HG03469 (cell line): Measurements from ENCODE around the gene PJA2.
"Not testable (repeated sequence)": the region's sequence is repeated elsewhere in the genome, so short reads cannot be mapped to it uniquely, and the experiment has no call there.

Source experiments
- ATAC-seq: cut with Tn5 transposase; IDR thresholded peaks from one replicate; pipeline ENCODE4 v1.9.1; 2021; ENCODE audit warnings: mild to moderate bottlenecking, moderate library complexity, moderate number of reproducible peaks; ENCODE audit not compliant: unreplicated experiment

Gene PJA2, protein sequence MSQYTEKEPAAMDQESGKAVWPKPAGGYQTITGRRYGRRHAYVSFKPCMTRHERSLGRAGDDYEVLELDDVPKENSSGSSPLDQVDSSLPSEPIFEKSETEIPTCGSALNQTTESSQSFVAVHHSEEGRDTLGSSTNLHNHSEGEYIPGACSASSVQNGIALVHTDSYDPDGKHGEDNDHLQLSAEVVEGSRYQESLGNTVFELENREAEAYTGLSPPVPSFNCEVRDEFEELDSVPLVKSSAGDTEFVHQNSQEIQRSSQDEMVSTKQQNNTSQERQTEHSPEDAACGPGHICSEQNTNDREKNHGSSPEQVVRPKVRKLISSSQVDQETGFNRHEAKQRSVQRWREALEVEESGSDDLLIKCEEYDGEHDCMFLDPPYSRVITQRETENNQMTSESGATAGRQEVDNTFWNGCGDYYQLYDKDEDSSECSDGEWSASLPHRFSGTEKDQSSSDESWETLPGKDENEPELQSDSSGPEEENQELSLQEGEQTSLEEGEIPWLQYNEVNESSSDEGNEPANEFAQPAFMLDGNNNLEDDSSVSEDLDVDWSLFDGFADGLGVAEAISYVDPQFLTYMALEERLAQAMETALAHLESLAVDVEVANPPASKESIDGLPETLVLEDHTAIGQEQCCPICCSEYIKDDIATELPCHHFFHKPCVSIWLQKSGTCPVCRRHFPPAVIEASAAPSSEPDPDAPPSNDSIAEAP

DNA sequence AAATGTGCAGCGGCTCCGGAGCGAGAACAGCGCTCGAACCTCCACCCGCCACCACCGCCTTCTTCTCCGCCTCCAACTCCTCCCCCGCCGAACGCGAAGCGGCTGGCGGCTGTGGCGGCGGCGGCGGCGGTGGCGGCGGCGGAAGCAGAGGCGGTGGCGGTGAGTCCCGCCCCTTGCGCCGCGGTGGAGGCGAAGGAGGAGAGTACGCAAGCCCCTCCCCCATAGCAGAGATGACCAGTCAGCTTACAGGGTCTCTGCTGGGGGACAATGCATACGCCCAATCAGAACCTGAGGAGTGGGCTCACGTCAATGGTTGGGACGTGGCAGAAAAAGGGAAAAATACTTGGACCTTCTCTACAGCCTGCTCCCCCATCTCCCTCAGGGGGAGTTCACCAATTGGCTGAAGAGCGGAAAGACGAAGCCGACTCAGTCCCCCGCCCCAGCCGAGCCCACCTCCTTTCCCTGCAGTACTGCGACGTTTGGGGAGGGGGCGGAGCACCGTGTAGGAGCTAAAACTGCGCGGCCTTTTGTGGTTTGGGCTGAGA, at the start of gene PJA2:
TSS of gene PJA2 (minus strand) at position 131 of the 545 bp plus-strand sequence. CDS start 26,541 bp downstream, outside the sequence.
- peak; percentile 82 for ATAC-seq

DNA sequence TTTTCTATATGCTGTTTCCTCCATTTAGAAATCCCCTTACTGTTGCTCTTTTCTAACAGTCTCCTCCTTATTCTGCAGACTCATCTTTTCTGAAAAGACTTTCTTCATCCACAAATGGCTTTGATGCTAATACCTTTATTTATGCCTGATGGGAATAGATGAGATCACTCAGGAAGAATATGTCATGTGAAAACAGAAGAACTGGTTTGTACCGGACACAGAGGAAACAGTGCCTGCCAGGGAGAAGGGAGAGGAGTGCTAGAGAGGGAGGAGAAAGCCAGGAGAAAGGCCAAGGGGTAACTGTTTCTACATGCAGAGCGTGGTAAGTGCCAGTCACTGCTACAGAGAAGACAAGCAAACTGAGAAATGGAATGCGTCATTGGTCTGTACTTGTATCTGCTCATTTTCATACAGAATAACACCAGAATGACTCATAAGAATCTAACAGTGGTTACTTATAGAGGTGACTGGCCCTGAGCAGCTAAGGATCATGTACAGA, 45.9 kb upstream of the PJA2 start:
- ATAC-seq, result peak; percentile 100

DNA sequence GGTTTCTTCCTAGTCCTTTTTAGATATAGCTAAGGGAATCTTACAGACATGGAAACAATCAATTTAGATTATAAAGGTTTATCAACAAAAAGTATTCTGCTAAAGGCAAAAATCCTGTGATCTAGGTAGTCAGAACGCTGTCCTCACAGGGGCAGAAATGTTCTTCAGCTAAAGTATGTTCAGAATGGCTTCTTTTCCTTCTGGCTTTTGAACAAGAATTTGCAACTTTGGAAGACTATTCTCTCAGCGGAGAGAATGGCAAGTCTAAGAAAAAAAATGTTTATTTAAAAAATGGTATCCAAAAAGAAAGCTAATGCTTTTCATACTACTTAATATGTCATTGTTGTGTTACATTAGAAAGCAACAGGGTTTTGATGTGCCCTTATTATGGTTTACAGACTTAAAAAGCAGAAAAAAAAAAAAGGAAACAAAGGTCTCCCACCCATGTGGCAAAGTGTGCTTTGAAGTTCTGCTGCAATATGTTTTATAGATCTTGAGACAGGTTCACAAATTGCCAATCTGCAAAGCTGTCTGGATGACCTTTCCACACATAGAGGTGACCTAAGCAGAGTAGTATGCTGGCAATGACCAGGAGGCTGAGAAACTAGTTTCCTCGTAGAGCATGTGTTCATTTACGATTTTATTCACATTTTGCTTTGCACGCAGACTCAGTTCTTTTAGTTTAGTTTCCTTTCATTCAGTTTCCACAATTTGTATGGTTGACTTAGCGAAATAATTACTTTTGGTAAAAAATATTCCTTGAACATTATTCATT, 45.1 kb upstream of the PJA2 start:
- no peak for ATAC-seq

DNA sequence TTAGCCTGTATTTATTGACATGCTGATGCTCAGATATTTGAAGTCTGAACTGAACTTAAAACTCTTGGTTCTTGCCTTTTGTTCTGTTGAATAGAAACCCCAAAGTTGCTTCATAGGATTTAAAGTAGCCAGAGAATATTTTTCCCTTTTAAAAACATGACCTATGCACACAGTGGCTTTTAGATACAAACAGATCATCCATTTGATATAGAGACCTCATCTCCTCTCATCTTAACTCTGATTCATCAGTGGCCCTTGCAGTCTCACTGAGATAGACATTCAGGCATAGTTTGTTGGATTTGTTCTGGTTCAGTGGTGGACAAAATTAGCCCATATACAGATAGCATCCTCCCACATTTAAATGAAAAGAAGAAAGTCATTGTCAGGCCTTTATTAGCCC, 43.5 kb upstream of the PJA2 start:
- no peak for ATAC-seq

DNA sequence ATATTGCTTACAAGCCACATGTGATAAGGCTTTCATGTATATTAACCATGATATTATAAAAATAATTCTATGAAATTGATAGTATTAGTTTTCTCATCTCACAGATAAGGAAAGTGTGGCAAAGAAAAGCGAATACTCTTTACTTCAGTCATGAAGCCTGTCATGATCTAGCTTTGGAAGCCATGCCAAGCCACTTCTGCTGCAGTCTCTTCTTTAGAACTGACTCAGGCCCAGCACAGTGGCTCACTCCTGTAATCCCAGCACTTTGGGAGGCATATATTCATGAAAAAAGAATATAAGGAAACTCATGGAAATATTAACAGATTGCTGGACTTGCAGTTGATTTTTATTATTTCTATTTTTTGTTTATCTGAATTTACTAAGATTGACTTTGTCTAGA, 42.9 kb upstream of the PJA2 start:
- ATAC-seq, result no peak

DNA sequence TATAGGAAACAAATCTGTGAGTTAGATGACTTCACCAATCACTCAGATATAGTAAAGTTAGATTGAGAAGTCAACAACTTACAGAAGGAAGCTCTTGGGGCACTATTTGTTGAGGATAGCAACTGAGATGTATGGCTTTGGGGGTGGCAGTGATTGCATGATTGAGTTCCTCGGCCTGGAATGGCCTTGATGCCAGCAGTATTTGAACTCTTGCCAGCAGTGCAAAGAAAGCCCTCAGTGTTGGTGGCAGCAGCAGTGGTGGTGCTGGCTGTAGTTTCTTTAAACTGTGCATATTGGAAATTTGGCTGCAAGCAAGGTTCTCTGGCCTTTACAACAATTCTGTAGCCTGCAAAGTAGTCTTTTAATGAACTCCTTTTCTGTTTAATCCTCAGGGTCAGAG, 41.4 kb upstream of the PJA2 start:
- ATAC-seq, result no peak

DNA sequence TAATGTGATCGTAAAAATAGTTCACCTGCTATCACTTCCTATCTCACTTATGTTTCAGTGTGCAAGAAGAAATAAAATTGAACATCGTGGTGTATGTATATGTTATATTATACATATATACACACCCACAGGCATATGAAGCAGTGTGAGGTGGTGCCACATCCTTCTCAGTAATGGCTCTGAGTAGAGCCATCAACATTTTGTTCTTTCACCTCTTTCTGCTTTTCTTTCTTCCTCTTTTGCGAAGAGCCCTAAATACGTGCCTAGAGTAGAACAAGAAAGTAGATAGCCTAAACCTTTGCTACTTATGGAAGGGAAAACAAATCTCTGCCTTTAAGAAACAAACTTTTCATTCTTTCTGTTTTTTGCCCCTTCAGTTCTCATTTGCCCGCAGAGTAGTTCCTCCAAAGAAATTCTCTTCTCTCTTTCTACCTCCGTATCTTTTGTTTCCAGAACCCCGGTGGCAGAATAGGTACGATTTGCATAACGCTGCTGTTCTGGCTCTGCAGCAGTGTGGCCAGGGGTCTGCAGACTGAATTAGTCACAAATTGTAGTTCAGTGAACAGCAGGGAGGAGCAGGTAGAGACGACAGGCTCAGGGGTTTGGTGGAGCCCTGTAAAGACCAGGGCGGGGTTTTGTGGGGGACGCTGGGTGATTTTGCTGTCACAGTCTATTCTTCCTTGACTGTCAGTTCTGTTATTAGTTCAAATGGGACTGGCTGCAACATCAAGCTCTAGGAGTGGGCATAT, 40.5 kb upstream of the PJA2 start:
- no peak for ATAC-seq

DNA sequence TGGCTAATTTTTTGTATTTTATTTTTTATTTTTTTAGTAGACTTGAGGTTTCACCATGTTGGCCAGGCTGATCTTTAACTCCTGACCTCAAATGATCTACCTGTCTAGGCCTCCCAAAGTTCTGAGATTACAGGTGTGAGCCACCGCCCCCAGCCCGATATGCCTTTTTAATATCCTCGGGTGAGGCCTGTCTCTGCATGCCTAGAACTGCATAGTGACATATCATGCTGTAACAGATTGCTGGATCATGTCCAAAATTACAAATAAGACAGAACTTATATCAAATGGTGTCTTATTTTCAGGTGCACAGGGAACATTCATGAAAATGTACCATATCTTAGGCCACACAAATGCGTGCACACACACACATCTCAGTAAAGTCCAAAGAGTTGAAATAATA, 39.1 kb upstream of the PJA2 start:
- ATAC-seq, result no peak

DNA sequence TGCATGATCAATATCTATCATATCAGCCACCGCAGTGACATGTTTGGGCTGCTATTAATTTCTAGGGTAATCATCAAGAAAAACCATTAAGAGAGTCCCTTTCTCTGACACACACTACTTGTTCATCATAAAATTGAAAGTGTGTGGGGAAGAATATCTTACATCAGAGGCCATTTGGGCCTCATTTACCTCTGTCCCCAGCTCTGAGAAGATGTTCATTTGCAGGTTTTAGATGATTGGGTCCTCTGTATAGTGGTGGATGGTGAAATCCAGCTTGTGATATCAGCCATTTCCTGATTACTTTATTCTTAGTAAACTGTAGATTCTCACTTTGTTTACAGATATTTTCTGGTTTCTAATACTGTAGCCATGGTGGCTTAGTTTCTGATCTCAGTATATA, 29.8 kb upstream of the PJA2 start:
- no peak for ATAC-seq

DNA sequence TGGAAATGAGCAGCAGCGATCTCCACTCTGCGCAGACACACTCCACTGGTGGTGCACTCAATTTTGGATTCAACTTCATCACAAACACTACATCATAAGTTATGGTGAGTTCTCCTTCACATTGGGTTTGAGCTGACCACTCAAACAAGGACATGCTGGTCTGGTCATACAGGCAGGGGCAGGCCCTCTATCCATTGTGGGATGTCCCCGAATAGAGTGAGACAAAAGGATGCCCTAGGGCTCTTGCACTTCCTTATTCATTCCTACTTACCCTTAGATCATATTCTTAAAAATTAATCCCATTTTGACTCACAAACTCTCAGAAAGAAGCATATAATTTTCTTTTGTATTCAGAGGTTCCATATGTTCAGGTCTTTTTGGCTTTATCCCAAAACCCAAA, 16.3 kb upstream of the PJA2 start:
- no peak for ATAC-seq

DNA sequence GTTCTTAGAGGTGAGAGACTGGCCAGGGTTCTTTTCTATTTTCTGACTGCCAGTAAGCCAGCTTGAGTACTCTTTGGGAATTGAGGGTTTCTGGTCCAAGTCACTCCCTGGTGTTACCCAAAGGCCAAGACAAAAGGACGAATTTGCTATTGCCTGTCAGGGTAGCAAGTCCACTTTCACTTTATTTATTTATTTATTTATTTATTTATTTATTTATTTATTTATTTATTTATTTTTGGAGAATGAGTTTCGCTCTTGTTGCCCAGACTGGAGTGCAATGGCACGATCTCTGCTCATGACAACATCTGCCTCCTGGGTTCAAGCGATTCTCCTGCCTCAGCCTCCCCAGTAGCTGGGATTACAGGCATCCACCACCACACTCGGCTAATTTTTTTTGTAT, 15.7 kb upstream of the PJA2 start:
- ATAC-seq, result not testable (repeated sequence)

DNA sequence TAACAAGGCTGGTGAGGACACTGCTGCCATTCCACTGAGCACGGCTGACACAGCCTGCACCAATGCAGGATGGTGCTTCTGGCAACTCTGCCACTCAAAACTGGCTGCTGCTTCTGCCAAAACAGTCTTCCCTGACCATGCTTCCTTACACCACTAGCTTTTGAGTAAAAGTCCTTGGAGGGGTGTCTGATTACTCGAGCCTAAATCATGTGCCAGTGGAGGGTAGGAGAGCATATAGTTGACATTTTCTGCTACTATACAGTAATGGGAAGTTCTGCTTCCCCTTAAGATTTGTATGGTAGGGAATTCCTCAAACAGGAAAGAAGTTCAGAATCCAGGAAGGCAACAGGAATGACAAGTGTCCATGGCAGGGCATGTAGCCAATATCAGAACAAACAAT, 12.2 kb upstream of the PJA2 start:
- no peak for ATAC-seq

DNA sequence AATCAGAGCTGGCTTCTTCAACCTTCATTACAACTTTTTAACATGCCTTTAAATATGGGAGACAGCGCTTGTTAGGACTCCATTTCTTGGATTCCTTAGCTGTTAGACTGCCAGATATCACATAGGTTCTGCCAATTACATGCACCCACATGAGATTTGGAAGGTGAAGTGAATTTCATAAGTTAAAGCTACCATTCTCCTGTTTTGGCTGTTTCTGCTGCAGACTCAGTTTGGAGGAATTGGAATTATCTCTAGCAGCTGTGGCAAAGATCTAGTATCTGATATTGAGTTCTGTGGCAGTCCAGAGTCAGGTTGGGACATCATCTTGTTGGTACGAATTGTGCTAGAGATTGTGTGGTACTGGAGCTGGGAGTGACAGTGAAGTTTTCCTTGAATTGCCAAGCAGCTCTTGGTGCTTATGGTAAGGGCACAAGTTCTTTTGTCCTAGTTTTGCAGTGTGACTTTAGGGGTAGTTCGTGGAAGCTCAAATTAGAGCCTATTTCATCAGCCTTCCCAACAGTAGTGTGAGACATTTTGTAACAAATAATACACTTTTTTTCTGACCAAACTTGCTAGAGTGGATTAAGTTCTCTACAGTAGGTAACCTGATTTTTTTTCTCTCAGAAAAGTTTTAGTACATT, 9.1 kb upstream of the PJA2 start:
- ATAC-seq, result no peak

DNA sequence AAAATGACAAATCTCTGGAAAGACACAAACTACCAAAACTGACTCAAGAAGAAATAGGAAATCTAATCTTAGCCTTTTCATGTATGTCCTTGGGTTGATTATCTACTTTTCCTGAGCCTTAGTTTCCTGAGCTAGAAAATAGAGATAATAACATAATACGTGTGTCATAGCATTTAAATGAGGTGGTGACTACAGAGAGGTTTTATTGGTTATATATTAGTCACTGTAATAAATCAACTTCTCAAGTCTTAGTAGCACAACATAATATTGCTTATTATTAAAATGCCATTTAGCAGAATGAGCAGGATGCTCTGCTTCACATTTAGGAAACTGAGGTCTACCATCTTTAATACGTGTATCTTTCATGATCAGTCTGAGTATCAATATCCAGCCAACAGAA, 7.1 kb upstream of the PJA2 start:
- no peak for ATAC-seq

DNA sequence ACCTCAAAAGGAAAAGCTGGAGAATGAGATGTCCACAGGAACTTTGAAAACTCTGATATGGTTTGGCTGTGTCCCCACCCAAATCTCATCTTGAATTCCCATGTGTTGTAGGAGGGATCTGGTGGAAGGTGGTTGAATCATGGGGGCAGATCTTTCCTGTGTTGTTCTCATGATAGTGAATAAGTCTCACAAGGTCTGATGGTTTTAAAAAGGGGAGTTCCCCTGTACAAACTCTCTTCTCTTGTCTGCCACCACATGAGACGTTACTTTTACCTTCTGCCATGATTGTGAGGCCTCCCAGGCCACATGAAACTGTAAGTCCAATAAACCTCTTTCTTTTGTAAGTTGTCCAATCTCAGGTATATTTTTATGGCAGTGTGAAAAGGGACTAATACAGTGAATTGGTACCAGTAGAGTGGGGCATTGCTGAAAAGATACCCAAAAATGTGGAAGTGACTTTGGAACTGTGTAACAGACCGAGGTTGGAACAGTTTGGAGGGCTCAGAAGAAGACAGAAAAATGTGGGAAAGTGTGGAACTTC, 4.2 kb upstream of the PJA2 start:
- ATAC-seq, result not testable (repeated sequence)

DNA sequence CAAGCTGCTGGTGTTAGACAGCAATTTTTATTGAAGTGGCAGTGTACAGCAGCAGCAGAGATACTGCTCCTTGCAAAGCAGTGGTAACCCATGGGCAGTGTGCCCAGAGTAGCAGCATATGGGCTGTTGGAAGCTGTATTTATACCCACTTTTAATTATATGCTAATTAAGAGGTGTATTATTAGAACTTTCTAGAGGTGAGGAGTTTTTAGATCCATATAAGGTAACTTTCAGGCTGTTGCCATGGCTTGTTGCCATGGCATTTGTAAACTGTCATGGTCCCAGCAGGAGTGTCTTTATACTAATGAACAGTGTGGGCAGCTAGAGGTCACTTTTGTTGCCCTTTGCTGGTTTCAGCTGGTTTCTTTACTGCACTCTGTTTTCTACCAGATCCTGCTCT, 3.7 kb upstream of the PJA2 start:
- ATAC-seq, result no peak

DNA sequence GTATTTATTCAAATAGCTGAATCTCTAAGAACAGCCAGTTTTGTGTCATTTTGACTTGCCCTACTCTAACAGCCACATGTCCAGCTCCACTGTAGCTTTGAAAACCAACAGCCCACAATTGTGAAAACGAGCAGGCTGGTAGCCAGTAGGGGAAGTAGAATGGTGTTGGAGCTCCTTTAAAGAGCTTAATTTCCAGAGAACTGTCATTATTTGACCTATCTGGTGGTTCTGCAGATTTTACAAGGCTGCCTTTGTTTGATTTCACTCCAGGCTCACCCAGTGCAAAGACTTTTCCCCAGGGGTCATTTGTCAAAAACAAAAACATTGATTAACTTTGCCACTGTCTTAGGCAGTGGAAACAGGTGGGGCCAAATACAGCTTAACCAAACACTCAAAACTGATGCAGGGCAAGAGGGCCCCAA, 3.2 kb upstream of the PJA2 start:
- ATAC-seq, result no peak

DNA sequence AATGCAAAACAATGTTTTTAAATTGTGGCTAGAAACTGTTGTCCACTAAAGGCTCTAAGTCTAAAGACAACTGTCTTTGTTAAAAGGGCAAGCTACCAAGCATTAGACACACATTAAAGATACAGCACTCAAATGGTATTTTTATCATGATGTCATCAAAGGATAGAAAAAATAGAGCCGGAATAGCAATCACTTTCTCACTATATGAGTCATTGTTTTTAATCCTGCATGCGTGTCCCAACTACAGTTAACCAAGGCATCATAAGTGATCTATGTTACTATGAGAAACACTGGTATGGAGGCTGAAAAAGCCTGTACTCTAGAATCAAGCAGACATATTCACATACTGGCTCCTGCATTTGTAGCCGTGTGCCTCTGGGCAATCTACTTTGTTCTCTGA, 1.9 kb upstream of the PJA2 start:
- no peak for ATAC-seq

DNA sequence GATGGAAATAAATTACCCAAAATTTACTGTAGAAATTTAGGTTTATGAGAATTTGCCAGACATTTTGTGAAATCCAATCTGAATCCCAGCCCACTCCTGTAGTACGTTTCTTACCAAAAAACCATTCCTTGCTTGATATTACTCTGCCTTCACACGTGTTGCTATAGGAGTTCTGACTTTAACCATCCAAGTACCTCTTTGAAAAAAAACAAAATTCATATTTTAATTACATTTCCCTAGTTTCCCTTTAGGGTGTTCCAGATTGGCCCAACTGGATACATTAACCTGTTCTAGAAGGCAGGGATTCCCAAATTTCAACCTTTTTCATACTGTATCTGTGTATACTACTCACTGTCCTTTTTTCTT, 1.4 kb upstream of the PJA2 start:
- no peak for ATAC-seq
